ENCODE measurements around the gene FITM1.

The FITM1 gene, protein sequence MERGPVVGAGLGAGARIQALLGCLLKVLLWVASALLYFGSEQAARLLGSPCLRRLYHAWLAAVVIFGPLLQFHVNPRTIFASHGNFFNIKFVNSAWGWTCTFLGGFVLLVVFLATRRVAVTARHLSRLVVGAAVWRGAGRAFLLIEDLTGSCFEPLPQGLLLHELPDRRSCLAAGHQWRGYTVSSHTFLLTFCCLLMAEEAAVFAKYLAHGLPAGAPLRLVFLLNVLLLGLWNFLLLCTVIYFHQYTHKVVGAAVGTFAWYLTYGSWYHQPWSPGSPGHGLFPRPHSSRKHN

DNA sequence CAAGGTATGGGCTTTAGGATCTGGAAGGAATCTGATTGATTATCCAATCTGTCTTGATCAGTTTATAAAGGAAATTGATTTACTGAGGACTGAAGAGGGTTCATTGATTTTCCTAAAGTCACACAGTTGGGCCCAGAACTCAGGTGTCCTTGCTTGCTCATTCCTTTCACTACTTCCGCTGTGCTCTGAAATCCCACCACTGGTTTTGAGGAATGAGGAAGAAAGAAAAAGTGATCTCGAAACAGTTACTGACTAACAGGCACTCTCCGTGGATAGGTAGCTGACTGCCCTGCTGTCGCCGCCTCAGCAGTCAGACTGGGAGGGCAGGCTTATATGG is at the start of gene FITM1:
Gene FITM1 (plus strand): TSS at position 280 of the 337 bp plus-strand sequence. CDS start 905 bp downstream, outside the sequence.
- H3K9me3 ChIP-seq (ENCODE audit: control insufficient read depth in 2 of 2, low read length in 2 of 2) = no peaks in the 10 kb centered on the region
- H3K4me1 ChIP-seq (ENCODE audit: control insufficient read depth, insufficient read depth, low read length) = peaks cover 1% of the 10 kb centered on the region
- H3K27ac ChIP-seq (ENCODE audit: low read length) = no peak within 1 kb of the TSS
- no peak within 1 kb of the TSS for H3K4me3 ChIP-seq (ENCODE audit: low read length in 2 of 2)
- no peak within 1 kb of the TSS for H3K9ac ChIP-seq (ENCODE audit: low read length in 2 of 2)
- H3K27me3 ChIP-seq (ENCODE audit: control insufficient read depth in 1 of 2, insufficient read depth in 2 of 2, low read length in 2 of 2) = no peaks in the 10 kb centered on the region
- H3K36me3 ChIP-seq (ENCODE audit: control insufficient read depth in 2 of 2, insufficient read depth in 2 of 2, low read length in 2 of 2) = no peaks in the 10 kb centered on the region

DNA sequence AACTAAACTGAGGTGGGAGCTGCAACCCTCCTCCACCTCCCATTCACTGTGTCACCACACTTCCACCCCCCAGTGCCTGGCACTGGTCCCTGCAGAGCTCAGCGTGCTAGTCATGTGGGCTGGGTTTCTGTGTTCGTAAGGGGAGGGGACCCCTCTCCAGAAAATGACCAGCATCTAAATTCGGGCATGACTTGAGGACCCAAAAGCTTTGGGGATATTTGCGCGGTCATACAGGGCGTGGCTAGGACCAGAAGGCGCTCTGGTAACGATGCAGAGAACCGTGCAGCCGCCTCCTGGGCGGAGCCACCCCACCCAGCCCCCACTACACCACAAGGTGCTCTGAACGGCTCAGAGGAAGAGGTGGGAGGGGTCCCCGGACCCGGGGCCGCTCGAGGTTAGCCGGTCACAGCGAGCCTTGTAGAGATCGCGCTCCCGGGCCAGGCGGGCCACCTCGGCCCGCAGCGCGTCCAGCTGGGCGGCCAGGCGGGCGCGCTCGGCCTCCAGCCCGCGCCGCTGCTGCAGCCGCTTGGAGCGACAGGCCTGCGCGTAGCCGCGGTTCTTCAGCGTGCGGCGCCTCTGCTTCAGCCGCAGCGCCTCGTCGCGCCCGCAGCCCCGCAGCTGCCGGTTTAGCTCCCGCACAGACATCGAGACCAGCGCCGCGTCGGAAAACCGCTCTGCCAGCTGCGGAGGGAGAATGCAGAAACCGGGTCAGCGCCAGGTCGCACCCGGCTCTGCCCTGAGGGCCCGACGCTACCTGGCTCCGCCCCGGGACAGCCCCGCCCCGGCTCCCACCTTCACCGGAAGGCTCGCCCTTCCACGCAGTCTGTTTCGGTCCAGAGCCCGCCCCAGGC is 49.3 kb upstream of the FITM1 start:
- no peaks in the 10 kb centered on the region for H3K9me3 ChIP-seq (ENCODE audit: control insufficient read depth in 2 of 2, low read length in 2 of 2)
- peaks cover 0 to 3% of the 10 kb centered on the region in 2 donors for H3K27me3 ChIP-seq (ENCODE audit: control insufficient read depth in 1 of 2, insufficient read depth in 2 of 2, low read length in 2 of 2)
- H3K36me3 ChIP-seq (ENCODE audit: control insufficient read depth in 2 of 2, insufficient read depth in 2 of 2, low read length in 2 of 2) = no peaks in the 10 kb centered on the region
- peak overlapping the region; percentile 28 to 36 for H3K9ac ChIP-seq (ENCODE audit: low read length in 2 of 2)
- H3K4me1 ChIP-seq (ENCODE audit: control insufficient read depth, insufficient read depth, low read length) = peaks cover 10% of the 10 kb centered on the region
- no peak overlapping the region for H3K27ac ChIP-seq (ENCODE audit: low read length)
- peak overlapping the region; percentile 66 to 77 for H3K4me3 ChIP-seq (ENCODE audit: low read length in 2 of 2)

DNA sequence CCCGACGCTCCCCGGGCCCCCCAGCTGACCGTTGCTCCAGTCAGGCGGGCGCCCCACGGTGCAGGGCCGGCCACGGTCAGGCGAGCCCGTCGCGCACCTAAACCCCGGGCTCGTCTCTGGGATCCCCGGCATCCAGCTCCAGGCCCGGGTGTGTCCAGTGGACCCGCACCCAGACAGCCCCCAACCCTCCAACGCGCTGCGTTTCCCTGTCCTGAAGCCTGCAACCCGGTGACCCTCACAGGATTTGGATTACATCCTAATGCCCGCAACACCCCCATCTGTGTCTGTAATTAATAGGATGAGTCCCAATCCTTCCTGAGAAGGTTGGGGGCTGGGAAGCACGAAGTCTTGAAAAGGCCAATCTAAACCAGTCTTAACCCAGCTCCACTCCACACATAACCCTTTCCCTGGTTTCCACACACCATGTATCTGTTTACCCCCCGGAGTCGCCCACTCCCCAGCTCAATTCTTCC is 48.7 kb upstream of the FITM1 start:
- H3K27me3 ChIP-seq (ENCODE audit: control insufficient read depth in 1 of 2, insufficient read depth in 2 of 2, low read length in 2 of 2) = peaks cover 0 to 3% of the 10 kb centered on the region in 2 donors
- H3K9ac ChIP-seq (ENCODE audit: low read length in 2 of 2) = no peak overlapping the region

DNA sequence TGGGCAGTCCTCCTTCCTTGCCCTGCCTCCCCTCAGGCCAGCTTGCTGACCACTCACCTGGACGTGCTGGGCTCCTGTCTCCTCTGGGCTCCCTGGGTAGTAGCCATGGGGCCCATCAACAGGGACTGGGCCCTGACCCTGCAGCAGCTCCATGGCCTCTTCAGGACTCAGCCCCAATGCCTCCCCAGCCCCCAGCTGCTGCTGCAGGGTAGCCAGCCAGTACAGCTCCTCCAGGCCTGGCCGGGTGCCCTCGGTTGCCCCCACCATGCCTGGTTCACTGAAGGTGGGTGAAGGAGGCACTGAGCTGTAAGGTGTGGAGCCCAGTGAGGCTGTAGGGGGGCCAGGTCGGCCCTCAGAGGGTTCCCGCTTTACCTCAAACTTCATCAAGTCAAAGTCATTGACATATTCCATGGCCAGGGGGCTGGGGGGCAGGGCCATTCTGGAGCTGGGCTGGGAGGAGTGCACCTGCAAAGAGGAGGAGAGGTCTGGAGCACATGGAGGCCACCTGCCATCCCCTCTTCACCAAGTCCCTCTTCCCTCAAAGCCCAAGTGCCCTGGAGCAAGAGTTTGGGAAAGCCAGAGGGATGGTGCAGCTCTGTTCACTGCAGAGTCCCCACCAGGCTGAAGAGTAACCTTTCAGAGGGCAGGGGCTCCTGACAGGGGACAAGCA is 47.9 kb upstream of the FITM1 start:
- H3K4me1 ChIP-seq (ENCODE audit: control insufficient read depth, insufficient read depth, low read length) = peaks cover 10% of the 10 kb centered on the region
- H3K27me3 ChIP-seq (ENCODE audit: control insufficient read depth in 1 of 2, insufficient read depth in 2 of 2, low read length in 2 of 2) = peaks cover 0 to 3% of the 10 kb centered on the region in 2 donors
- H3K9ac ChIP-seq (ENCODE audit: low read length in 2 of 2) = no peak overlapping the region
- no peaks in the 10 kb centered on the region for H3K9me3 ChIP-seq (ENCODE audit: control insufficient read depth in 2 of 2, low read length in 2 of 2)
- H3K36me3 ChIP-seq (ENCODE audit: control insufficient read depth in 2 of 2, insufficient read depth in 2 of 2, low read length in 2 of 2) = no peaks in the 10 kb centered on the region
- H3K4me3 ChIP-seq (ENCODE audit: low read length in 2 of 2) = no peak overlapping the region
- H3K27ac ChIP-seq (ENCODE audit: low read length) = no peak overlapping the region

More for the DNA sequence above, 48.7 kb upstream of the FITM1 start:
- H3K4me1 ChIP-seq (ENCODE audit: control insufficient read depth, insufficient read depth, low read length) = peaks cover 10% of the 10 kb centered on the region
- H3K4me3 ChIP-seq (ENCODE audit: low read length in 2 of 2) = peak overlapping the region in 1 of 2 donors; percentile 77
- H3K27ac ChIP-seq (ENCODE audit: low read length) = no peak overlapping the region
- H3K9me3 ChIP-seq (ENCODE audit: control insufficient read depth in 2 of 2, low read length in 2 of 2) = no peaks in the 10 kb centered on the region
- H3K36me3 ChIP-seq (ENCODE audit: control insufficient read depth in 2 of 2, insufficient read depth in 2 of 2, low read length in 2 of 2) = no peaks in the 10 kb centered on the region

DNA sequence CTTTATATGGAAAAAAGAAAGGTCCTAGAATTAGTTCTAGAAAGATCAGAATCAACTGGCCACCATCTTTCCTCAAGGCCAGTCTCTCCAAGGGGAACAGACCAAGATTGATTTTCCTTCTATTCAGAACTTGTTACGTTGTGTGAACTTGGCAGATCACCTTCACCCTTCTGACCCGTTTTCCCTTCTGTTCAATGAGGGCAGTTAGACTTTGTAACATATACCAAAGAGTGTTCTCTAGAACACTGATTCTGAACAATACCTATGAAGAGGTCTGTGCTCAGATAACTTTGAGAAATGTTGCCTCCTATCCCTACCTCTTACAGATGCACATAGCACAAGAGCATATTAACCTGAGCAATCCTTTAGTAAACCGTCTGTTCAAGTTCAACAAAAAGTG is 47.0 kb upstream of the FITM1 start:
- Histone ChIP-seq H3K4me1 (ENCODE audit: control insufficient read depth, insufficient read depth, low read length) (peaks cover 10% of the 10 kb centered on the region), H3K9me3 (ENCODE audit: control insufficient read depth in 2 of 2, low read length in 2 of 2) (no peaks in the 10 kb centered on the region), H3K27ac (ENCODE audit: low read length) (no peak overlapping the region), H3K27me3 (ENCODE audit: control insufficient read depth in 1 of 2, insufficient read depth in 2 of 2, low read length in 2 of 2) (peaks cover 0 to 3% of the 10 kb centered on the region in 2 donors), H3K9ac (ENCODE audit: low read length in 2 of 2) (no peak overlapping the region), H3K36me3 (ENCODE audit: control insufficient read depth in 2 of 2, insufficient read depth in 2 of 2, low read length in 2 of 2) (no peaks in the 10 kb centered on the region), H3K4me3 (ENCODE audit: low read length in 2 of 2) (no peak overlapping the region)

DNA sequence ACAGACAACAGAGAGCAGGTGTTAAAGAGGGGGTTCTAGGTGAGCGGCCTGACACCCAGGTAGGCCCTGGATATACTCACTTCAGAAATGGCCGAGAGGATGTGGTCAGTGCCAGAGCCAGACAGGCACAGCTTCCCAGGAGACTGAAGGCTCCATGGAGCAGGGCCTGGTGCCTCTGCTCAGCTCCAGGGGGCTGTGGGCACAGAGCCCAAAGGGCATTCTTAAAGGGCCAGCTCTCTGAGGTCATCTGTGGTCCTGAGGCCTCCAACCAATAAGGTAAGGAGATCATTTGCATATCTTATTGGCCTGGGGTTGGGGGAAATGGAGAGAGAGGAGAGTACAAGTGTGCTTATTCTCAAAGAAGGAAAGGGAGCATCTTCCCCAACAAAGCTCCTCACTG is 46.0 kb upstream of the FITM1 start:
- no peak overlapping the region for H3K4me3 ChIP-seq (ENCODE audit: low read length in 2 of 2)
- peaks cover 10% of the 10 kb centered on the region for H3K4me1 ChIP-seq (ENCODE audit: control insufficient read depth, insufficient read depth, low read length)
- H3K27me3 ChIP-seq (ENCODE audit: control insufficient read depth in 1 of 2, insufficient read depth in 2 of 2, low read length in 2 of 2) = peaks cover 0 to 3% of the 10 kb centered on the region in 2 donors
- no peaks in the 10 kb centered on the region for H3K36me3 ChIP-seq (ENCODE audit: control insufficient read depth in 2 of 2, insufficient read depth in 2 of 2, low read length in 2 of 2)
- no peak overlapping the region for H3K9ac ChIP-seq (ENCODE audit: low read length in 2 of 2)
- no peaks in the 10 kb centered on the region for H3K9me3 ChIP-seq (ENCODE audit: control insufficient read depth in 2 of 2, low read length in 2 of 2)
- no peak overlapping the region for H3K27ac ChIP-seq (ENCODE audit: low read length)

DNA sequence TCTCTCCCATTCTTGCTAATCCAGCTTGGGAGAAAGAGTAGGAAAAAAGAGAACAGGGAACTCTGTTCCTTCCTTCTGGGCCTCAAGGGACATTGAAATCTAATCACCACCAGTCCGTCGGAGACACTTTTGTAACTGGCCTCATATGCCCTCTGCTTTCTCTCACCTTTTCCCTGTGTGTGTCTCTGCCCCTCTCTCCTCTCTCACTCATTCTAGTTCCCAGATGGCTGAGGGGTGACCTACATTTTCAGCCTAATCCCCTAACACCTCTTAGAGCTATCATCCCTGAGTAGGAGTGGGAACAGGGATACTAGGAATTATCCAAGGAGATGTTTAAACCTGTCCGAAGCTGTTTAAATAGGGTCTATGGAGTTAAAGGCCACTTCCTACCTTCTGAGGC is 45.2 kb upstream of the FITM1 start:
- H3K27ac ChIP-seq (ENCODE audit: low read length) = no peak overlapping the region
- peaks cover 0 to 3% of the 10 kb centered on the region in 2 donors for H3K27me3 ChIP-seq (ENCODE audit: control insufficient read depth in 1 of 2, insufficient read depth in 2 of 2, low read length in 2 of 2)
- peaks cover 10% of the 10 kb centered on the region for H3K4me1 ChIP-seq (ENCODE audit: control insufficient read depth, insufficient read depth, low read length)
- H3K9me3 ChIP-seq (ENCODE audit: control insufficient read depth in 2 of 2, low read length in 2 of 2) = no peaks in the 10 kb centered on the region
- H3K4me3 ChIP-seq (ENCODE audit: low read length in 2 of 2) = no peak overlapping the region
- no peaks in the 10 kb centered on the region for H3K36me3 ChIP-seq (ENCODE audit: control insufficient read depth in 2 of 2, insufficient read depth in 2 of 2, low read length in 2 of 2)
- H3K9ac ChIP-seq (ENCODE audit: low read length in 2 of 2) = no peak overlapping the region

DNA sequence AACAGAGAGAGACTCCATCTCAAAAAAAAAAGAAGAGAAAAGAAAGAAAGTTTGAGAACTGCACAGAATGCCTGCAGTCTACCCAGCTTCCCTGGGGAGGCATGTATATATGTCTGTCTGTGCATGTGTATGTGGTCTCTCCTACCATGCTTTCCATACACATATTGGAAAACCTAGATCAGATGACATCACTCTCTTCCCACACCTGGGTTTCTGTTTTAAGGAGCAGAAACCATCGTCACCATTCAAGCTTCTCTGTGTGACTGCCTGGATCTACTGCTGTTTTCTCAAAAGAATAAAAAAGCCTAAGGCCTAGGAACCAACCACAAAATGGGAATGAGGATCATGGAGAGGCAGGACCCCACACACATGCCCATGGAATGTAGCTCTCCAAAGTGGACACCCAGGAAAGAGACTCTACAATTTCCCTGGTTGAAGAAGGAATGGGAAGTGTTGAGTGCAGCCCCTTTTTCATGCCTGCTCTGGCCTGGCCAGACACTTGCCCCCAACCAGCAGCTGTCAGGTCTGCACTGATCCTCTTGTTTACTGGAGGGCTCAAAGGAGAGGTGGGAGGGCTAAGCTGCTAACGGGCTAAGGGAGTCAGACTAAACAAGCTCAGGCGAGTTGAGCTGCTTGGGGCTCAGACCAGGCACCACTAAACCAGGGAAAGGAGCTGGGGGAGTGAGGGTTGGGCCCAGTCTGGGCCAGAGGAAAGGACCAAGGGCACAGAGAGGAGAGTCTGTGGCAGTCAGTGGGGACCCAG is 44.1 kb upstream of the FITM1 start:
- H3K4me3 ChIP-seq (ENCODE audit: low read length in 2 of 2) = no peak overlapping the region
- no peaks in the 10 kb centered on the region for H3K9me3 ChIP-seq (ENCODE audit: control insufficient read depth in 2 of 2, low read length in 2 of 2)
- H3K36me3 ChIP-seq (ENCODE audit: control insufficient read depth in 2 of 2, insufficient read depth in 2 of 2, low read length in 2 of 2) = no peaks in the 10 kb centered on the region

DNA sequence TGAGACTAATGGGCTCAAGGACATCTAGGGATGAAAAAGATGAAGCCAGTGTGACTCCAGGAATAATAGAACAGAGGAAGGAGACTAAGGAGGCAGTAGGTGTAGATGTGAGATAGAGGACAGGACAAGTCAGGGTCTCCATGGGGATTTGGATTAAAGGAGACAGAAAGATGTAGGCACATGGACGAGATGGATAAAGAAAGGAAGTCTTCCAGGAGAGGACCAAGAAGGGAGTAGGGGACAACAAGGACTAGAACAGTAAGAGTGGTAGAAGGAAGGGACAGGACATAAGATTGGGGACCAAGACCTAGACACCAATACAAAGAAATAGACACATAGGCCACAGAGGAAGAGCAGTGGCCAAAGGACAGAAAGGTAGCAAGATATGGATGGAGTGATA is 43.5 kb upstream of the FITM1 start:
- Histone ChIP-seq H3K27me3 (ENCODE audit: control insufficient read depth in 1 of 2, insufficient read depth in 2 of 2, low read length in 2 of 2) (no peaks in the 10 kb centered on the region), H3K9ac (ENCODE audit: low read length in 2 of 2) (no peak overlapping the region), H3K4me1 (ENCODE audit: control insufficient read depth, insufficient read depth, low read length) (no peaks in the 10 kb centered on the region), H3K27ac (ENCODE audit: low read length) (no peak overlapping the region), H3K36me3 (ENCODE audit: control insufficient read depth in 2 of 2, insufficient read depth in 2 of 2, low read length in 2 of 2) (no peaks in the 10 kb centered on the region), H3K4me3 (ENCODE audit: low read length in 2 of 2) (no peak overlapping the region), H3K9me3 (ENCODE audit: control insufficient read depth in 2 of 2, low read length in 2 of 2) (no peaks in the 10 kb centered on the region)

More for the DNA sequence above, 44.1 kb upstream of the FITM1 start:
- peaks cover 0 to 3% of the 10 kb centered on the region in 2 donors for H3K27me3 ChIP-seq (ENCODE audit: control insufficient read depth in 1 of 2, insufficient read depth in 2 of 2, low read length in 2 of 2)
- H3K4me1 ChIP-seq (ENCODE audit: control insufficient read depth, insufficient read depth, low read length) = peaks cover 5% of the 10 kb centered on the region
- no peak overlapping the region for H3K9ac ChIP-seq (ENCODE audit: low read length in 2 of 2)
- no peak overlapping the region for H3K27ac ChIP-seq (ENCODE audit: low read length)

DNA sequence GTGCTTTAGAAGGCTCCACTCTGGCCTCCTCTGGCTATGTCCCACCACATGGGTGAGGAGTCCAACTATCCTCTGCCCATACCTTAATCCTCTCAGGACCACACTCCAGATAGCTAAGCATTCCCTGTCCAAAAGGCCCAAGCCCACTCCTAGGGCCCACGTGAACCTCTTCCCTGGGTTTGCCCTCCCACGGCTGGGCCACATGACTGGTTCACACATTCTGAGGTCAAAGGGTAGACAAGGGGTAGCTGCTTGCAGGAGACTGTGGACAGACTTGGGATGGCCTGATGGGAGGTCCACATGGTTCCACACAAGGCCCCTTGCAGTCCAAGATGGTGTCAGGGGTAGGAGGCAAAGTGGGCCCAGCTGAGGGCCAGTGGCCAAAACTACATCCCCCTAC is 42.4 kb upstream of the FITM1 start:
- no peak overlapping the region for H3K9ac ChIP-seq (ENCODE audit: low read length in 2 of 2)
- H3K36me3 ChIP-seq (ENCODE audit: control insufficient read depth in 2 of 2, insufficient read depth in 2 of 2, low read length in 2 of 2) = no peaks in the 10 kb centered on the region
- no peak overlapping the region for H3K27ac ChIP-seq (ENCODE audit: low read length)
- no peak overlapping the region for H3K4me3 ChIP-seq (ENCODE audit: low read length in 2 of 2)
- H3K27me3 ChIP-seq (ENCODE audit: control insufficient read depth in 1 of 2, insufficient read depth in 2 of 2, low read length in 2 of 2) = no peaks in the 10 kb centered on the region
- no peaks in the 10 kb centered on the region for H3K9me3 ChIP-seq (ENCODE audit: control insufficient read depth in 2 of 2, low read length in 2 of 2)
- H3K4me1 ChIP-seq (ENCODE audit: control insufficient read depth, insufficient read depth, low read length) = peaks cover 2% of the 10 kb centered on the region

All from stomach smooth muscle (tissue), 2 donors.